Osteocyte (in vitro differentiated cells): ENCODE measurements around the gene PRKRA. TPM values are rescaled to one million over a fixed set of nuclear protein-coding genes. Genes with fewer than 3 reads are reported as not detected.

Source experiments
- DNase-seq: peaks from one replicate; pipeline ENCODE4 v3.0.0; 2021; ENCODE audit warnings: mixed read lengths; ENCODE audit not compliant: unreplicated experiment; ENCODE audit errors: extremely low spot score
- H3K27ac Mint-ChIP-seq: one replicate; pipeline ENCODE4 v1.8.0; 2021; ENCODE audit warnings: mild to moderate bottlenecking, mixed read lengths; ENCODE audit not compliant: unreplicated experiment
- H3K27me3 Mint-ChIP-seq: one replicate; pipeline ENCODE4 v1.8.0; 2021; ENCODE audit warnings: mixed read lengths; ENCODE audit not compliant: unreplicated experiment
- H3K36me3 Mint-ChIP-seq: one replicate; pipeline ENCODE4 v1.8.0; 2021; ENCODE audit warnings: mixed read lengths; ENCODE audit not compliant: unreplicated experiment
- H3K4me1 Mint-ChIP-seq: one replicate; pipeline ENCODE4 v1.8.0; 2021; ENCODE audit warnings: mixed read lengths; ENCODE audit not compliant: unreplicated experiment
- H3K4me3 Mint-ChIP-seq: one replicate; pipeline ENCODE4 v1.8.0; 2021; ENCODE audit warnings: mild to moderate bottlenecking, moderate library complexity, mixed read lengths; ENCODE audit not compliant: unreplicated experiment
- H3K9me3 Mint-ChIP-seq: one replicate; pipeline ENCODE4 v1.8.0; 2021; ENCODE audit warnings: mixed read lengths; ENCODE audit not compliant: unreplicated experiment
- CTCF ChIP-seq: fragments of 200-600 bp; sonication (generic); IDR thresholded peaks from 2 replicates; pipeline ENCODE4 v1.5.0; 2021; ENCODE audit warnings: antibody characterized with exemption, mild to moderate bottlenecking, moderate library complexity
- total RNA-seq: library from RNA; stranded (reverse); gene quantifications from 2 replicates; pipeline ENCODE4 v1.2.1, GENCODE V29; 2021

Gene PRKRA
- total RNA-seq, 1 donor from 2014 or later, result 50.1 TPM

GRCh38 chr2:178395941-178396570 is 54.9 kb downstream of the PRKRA start:
- H3K4me1 Mint-ChIP-seq, result no peaks in the 10 kb centered on the region
- no peak overlapping the region for H3K27ac Mint-ChIP-seq
- no peaks in the 10 kb centered on the region for H3K27me3 Mint-ChIP-seq
- TF ChIP-seq CTCF, result no peak
- no peak for DNase-seq
- H3K4me3 Mint-ChIP-seq, result no peak overlapping the region
- H3K9me3 Mint-ChIP-seq, result no peaks in the 10 kb centered on the region
- no peaks in the 10 kb centered on the region for H3K36me3 Mint-ChIP-seq

- DNase-seq, result no peak
- Mint-ChIP-seq H3K4me1 (no peaks in the 10 kb centered on the region), H3K4me3 (no peak overlapping the region), H3K9me3 (no peaks in the 10 kb centered on the region), H3K36me3 (peaks cover under 1% of the 10 kb centered on the region), H3K27ac (no peak overlapping the region), H3K27me3 (no peaks in the 10 kb centered on the region)
- TF ChIP-seq CTCF, result no peak
Measured at GRCh38 chr2:178395295-178395694, 55.7 kb downstream of the PRKRA start.

GRCh38 chr2:178394859-178395258 is 56.1 kb downstream of the PRKRA start:
- Mint-ChIP-seq H3K27ac (no peak overlapping the region), H3K36me3 (peaks cover 1% of the 10 kb centered on the region), H3K27me3 (no peaks in the 10 kb centered on the region), H3K4me1 (no peaks in the 10 kb centered on the region), H3K9me3 (no peaks in the 10 kb centered on the region), H3K4me3 (no peak overlapping the region)
- no peak for DNase-seq
- TF ChIP-seq CTCF, result no peak

- Mint-ChIP-seq H3K27me3 (no peaks in the 10 kb centered on the region), H3K4me3 (no peak overlapping the region), H3K4me1 (no peaks in the 10 kb centered on the region), H3K27ac (no peak overlapping the region), H3K36me3 (peaks cover 1% of the 10 kb centered on the region), H3K9me3 (no peaks in the 10 kb centered on the region)
- TF ChIP-seq CTCF, result no peak
- no peak for DNase-seq
Measured at GRCh38 chr2:178392215-178392614, 58.8 kb downstream of the PRKRA start.

GRCh38 chr2:178391701-178392100 is 59.3 kb downstream of the PRKRA start:
- H3K36me3 Mint-ChIP-seq, result peaks cover 1% of the 10 kb centered on the region
- no peak overlapping the region for H3K27ac Mint-ChIP-seq
- no peak overlapping the region for H3K4me3 Mint-ChIP-seq

More at GRCh38 chr2:178391701-178392100, 59.3 kb downstream of the PRKRA start:
- no peaks in the 10 kb centered on the region for H3K4me1 Mint-ChIP-seq
- no peak for TF ChIP-seq CTCF
- DNase-seq, result no peak
- H3K27me3 Mint-ChIP-seq, result no peaks in the 10 kb centered on the region
- H3K9me3 Mint-ChIP-seq, result no peaks in the 10 kb centered on the region
